Loucy (cell line): ENCODE data around the gene NRCAM.

Experiments used
- H2AFZ ChIP-seq: fragments of 200-600 bp; sonication (generic); 2 replicates; pipeline ENCODE4 v1.6.0; 2016; ENCODE audit warnings: antibody characterized with exemption, mild to moderate bottlenecking, low read length, moderate library complexity
- H3F3A ChIP-seq: fragments of 200-600 bp; 2 replicates; pipeline ENCODE4 v1.6.0; 2016; ENCODE audit warnings: antibody characterized with exemption, low read depth, mild to moderate bottlenecking
- H3K27me3 ChIP-seq: fragments of 200-600 bp; sonication (generic); 2 replicates; pipeline ENCODE4 v1.6.1; 2014; ENCODE audit warnings: low read length, mild to moderate bottlenecking; ENCODE audit not compliant: insufficient read depth, poor library complexity, severe bottlenecking
- H3K36me3 ChIP-seq: fragments of 200-600 bp; sonication (generic); 2 replicates; pipeline ENCODE4 v1.6.1; 2016; ENCODE audit warnings: low read length; ENCODE audit not compliant: insufficient read depth
- H3K4me1 ChIP-seq: fragments of 200-600 bp; sonication (generic); 2 replicates; pipeline ENCODE4 v1.5.1; 2014; ENCODE audit warnings: low read length, mild to moderate bottlenecking; ENCODE audit not compliant: insufficient read depth, poor library complexity, severe bottlenecking
- H3K4me2 ChIP-seq: fragments of 200-600 bp; sonication (generic); 2 replicates; pipeline ENCODE4 v1.6.0; 2014; ENCODE audit warnings: antibody characterized with exemption, low read length, low read depth, mild to moderate bottlenecking; ENCODE audit not compliant: poor library complexity, severe bottlenecking
- H3K4me3 ChIP-seq: fragments of 200-600 bp; sonication (generic); 2 replicates; pipeline ENCODE4 v1.5.1; 2014; ENCODE audit warnings: low read length, mild to moderate bottlenecking, mixed read lengths; ENCODE audit not compliant: poor library complexity, severe bottlenecking
- H3K79me2 ChIP-seq: fragments of 200-600 bp; sonication (generic); 2 replicates; pipeline ENCODE4 v1.6.1; 2014; ENCODE audit warnings: low read length; ENCODE audit not compliant: insufficient read depth
- H3K9ac ChIP-seq: fragments of 200-600 bp; sonication (generic); 2 replicates; pipeline ENCODE4 v1.6.0; 2014; ENCODE audit warnings: mild to moderate bottlenecking, low read depth, low read length, moderate library complexity; ENCODE audit not compliant: poor library complexity, severe bottlenecking
- H3K9me2 ChIP-seq: fragments of 200-600 bp; sonication (generic); replicated peaks from 2 replicates; pipeline ENCODE4 v1.6.1; 2016; ENCODE audit warnings: low read depth, low read length, mixed read lengths
- H3K9me3 ChIP-seq: fragments of 200-600 bp; sonication (generic); 2 replicates; pipeline ENCODE4 v1.6.1; 2014; ENCODE audit warnings: mild to moderate bottlenecking, antibody characterized with exemption, low read length, low read depth; ENCODE audit not compliant: insufficient read depth
- H4K20me1 ChIP-seq: fragments of 200-600 bp; sonication (generic); 2 replicates; pipeline ENCODE4 v1.6.0; 2014; ENCODE audit warnings: antibody characterized with exemption, low read length, mild to moderate bottlenecking; ENCODE audit not compliant: insufficient read depth, poor library complexity, severe bottlenecking
- EZH2phosphoT487 ChIP-seq: fragments of 200-600 bp; IDR thresholded peaks from 2 replicates; pipeline ENCODE4 v1.6.1; 2018; ENCODE audit warnings: antibody characterized with exemption, mild to moderate bottlenecking, moderate library complexity, borderline replicate concordance
- TF ChIP-seq, protein P1 (sequence below): fragments of 200-600 bp; sonication (generic); conservative IDR thresholded peaks from 2 replicates; pipeline ENCODE4 v1.5.1; 2014; ENCODE audit warnings: mild to moderate bottlenecking, antibody characterized with exemption, low read length

NRCAM gene

DNA sequence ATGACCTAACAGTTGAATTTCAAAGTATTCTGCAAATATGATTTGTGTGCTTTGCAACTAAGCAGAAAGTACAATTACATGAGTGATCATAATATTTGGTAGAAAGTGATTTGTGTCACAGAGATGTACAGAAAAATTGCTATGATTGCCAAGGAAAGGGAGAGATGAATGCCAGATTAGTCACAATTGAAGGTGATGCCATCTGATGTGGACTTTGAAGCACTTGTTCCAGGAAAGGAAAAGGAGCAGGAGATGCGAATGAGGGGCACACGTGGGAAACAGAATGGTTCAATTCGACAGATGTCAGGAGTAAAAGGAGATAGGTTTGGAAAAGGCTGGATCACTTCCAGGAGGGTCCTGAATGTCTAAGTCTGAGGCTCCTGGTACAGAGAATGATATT lies 173.0 kb downstream of the NRCAM start:
- H4K20me1 ChIP-seq = no peaks in the 10 kb centered on the region
- no peak overlapping the region for H3K4me2 ChIP-seq
- no peaks in the 10 kb centered on the region for H3K27me3 ChIP-seq

DNA sequence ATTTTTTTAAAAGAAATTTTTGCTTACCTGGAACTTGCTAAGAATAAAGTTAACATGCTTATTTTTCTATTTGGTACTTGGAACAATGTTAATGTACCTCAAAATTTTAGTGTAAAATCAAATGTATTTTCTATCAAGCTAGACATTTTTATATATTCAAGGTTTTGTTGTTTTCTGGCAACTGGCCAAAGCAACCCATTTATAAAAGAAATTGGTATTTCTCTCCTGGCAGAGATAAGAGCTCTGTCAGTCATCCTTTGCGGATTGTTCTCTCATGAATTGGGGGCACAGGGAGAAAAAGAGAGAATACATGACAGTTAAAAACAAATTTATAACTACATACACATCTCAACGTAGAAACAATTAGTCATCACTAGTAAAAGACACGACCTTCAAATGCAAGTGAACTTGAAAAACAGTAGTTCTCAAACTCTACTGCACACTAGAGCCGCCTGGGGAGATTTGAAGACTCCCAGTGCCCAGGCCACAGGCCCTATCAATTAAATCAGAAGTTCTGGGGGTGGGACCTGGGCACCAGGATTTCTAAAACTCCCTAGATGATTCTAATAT lies 173.7 kb downstream of the NRCAM start:
- Histone ChIP-seq H3K4me2 (no peak overlapping the region), H3K9me3 (no peaks in the 10 kb centered on the region), H3K79me2 (no peaks in the 10 kb centered on the region), H4K20me1 (no peaks in the 10 kb centered on the region), H3K9ac (no peak overlapping the region), H3K9me2 (no peaks in the 10 kb centered on the region), H3F3A (no peaks in the 10 kb centered on the region), H3K4me1 (no peaks in the 10 kb centered on the region), H2AFZ (no peak overlapping the region), H3K27me3 (no peaks in the 10 kb centered on the region), H3K36me3 (no peaks in the 10 kb centered on the region), H3K4me3 (no peak overlapping the region)
- TF ChIP-seq EZH2phosphoT487 = no peak
- TF ChIP-seq, protein P1, sequence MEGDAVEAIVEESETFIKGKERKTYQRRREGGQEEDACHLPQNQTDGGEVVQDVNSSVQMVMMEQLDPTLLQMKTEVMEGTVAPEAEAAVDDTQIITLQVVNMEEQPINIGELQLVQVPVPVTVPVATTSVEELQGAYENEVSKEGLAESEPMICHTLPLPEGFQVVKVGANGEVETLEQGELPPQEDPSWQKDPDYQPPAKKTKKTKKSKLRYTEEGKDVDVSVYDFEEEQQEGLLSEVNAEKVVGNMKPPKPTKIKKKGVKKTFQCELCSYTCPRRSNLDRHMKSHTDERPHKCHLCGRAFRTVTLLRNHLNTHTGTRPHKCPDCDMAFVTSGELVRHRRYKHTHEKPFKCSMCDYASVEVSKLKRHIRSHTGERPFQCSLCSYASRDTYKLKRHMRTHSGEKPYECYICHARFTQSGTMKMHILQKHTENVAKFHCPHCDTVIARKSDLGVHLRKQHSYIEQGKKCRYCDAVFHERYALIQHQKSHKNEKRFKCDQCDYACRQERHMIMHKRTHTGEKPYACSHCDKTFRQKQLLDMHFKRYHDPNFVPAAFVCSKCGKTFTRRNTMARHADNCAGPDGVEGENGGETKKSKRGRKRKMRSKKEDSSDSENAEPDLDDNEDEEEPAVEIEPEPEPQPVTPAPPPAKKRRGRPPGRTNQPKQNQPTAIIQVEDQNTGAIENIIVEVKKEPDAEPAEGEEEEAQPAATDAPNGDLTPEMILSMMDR = no peak

More for the DNA sequence above, 173.0 kb downstream of the NRCAM start:
- H3K4me3 ChIP-seq = no peak overlapping the region
- H3K9ac ChIP-seq = no peak overlapping the region
- H3K4me1 ChIP-seq = no peaks in the 10 kb centered on the region
- no peaks in the 10 kb centered on the region for H3K79me2 ChIP-seq
- H3K9me2 ChIP-seq = no peaks in the 10 kb centered on the region
- no peak for TF ChIP-seq EZH2phosphoT487
- TF ChIP-seq, protein P1 = no peak
- no peak overlapping the region for H2AFZ ChIP-seq
- no peaks in the 10 kb centered on the region for H3K36me3 ChIP-seq
- no peaks in the 10 kb centered on the region for H3K9me3 ChIP-seq
- no peaks in the 10 kb centered on the region for H3F3A ChIP-seq

DNA sequence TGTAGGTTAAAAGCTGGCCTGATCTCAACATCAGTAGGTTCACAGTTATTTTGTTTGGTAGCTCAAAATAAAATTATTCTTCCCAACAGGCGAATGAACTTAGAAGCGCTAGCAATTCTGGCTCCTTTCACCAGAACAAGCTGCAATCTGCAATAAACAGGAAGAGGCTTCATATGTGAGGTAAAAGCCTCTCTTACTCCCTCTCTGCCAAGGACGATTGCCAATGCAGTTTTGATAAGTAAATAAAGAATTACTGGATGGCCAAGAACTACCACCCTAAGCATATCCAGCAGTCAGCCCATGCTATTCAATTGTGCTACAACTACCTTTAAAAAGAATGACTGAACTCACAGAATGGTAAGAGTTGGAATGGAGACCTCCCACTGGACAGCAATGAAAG lies 176.1 kb downstream of the NRCAM start:
- Histone ChIP-seq H3K36me3 (no peaks in the 10 kb centered on the region), H3K4me2 (no peak overlapping the region), H4K20me1 (no peaks in the 10 kb centered on the region), H3F3A (no peaks in the 10 kb centered on the region), H2AFZ (no peak overlapping the region), H3K9me3 (no peaks in the 10 kb centered on the region), H3K9ac (no peak overlapping the region), H3K4me1 (no peaks in the 10 kb centered on the region), H3K9me2 (no peaks in the 10 kb centered on the region), H3K79me2 (no peaks in the 10 kb centered on the region), H3K4me3 (no peak overlapping the region), H3K27me3 (no peaks in the 10 kb centered on the region)
- TF ChIP-seq, protein P1 = no peak
- TF ChIP-seq EZH2phosphoT487 = no peak
